ENCODE data around the gene POLA1. TPM values are rescaled to one million over a fixed set of nuclear protein-coding genes. Genes with fewer than 3 reads are reported as not detected.

The POLA1 gene
- polyA plus RNA-seq, 1 donor from 2014 or later: 5.8 TPM

- Histone ChIP-seq H3K79me2 (replicated peaks; ENCODE audit: insufficient read depth, low read length) (no peaks in the 10 kb centered on the region), H3K27ac (ENCODE audit: low read length) (peak overlapping the region; percentile 72), H3F3A (ENCODE audit: insufficient read depth, low read length, poor library complexity, severe bottlenecking) (no peaks in the 10 kb centered on the region), H3K36me3 (ENCODE audit: insufficient read depth, low read length) (no peaks in the 10 kb centered on the region), H3K4me3 (ENCODE audit: low read length) (peak overlapping the region; percentile 53), H3K9me2 (ENCODE audit: insufficient read depth, low read length) (no peaks in the 10 kb centered on the region), H3K9me3 (ENCODE audit: low read length) (no peaks in the 10 kb centered on the region), H3K27me3 (ENCODE audit: insufficient read depth, low read depth, low read length) (no peaks in the 10 kb centered on the region), H4K20me1 (ENCODE audit: insufficient read depth) (no peaks in the 10 kb centered on the region), H2AFZ (ENCODE audit: low read depth, low read length) (no peak overlapping the region), H3K4me2 (ENCODE audit: low read length) (peak overlapping the region; percentile 62), H3K9ac (ENCODE audit: low read length) (peak overlapping the region; percentile 36)
- TF ChIP-seq, protein P1, sequence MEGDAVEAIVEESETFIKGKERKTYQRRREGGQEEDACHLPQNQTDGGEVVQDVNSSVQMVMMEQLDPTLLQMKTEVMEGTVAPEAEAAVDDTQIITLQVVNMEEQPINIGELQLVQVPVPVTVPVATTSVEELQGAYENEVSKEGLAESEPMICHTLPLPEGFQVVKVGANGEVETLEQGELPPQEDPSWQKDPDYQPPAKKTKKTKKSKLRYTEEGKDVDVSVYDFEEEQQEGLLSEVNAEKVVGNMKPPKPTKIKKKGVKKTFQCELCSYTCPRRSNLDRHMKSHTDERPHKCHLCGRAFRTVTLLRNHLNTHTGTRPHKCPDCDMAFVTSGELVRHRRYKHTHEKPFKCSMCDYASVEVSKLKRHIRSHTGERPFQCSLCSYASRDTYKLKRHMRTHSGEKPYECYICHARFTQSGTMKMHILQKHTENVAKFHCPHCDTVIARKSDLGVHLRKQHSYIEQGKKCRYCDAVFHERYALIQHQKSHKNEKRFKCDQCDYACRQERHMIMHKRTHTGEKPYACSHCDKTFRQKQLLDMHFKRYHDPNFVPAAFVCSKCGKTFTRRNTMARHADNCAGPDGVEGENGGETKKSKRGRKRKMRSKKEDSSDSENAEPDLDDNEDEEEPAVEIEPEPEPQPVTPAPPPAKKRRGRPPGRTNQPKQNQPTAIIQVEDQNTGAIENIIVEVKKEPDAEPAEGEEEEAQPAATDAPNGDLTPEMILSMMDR (IDR thresholded peaks at IDR 0.05; ENCODE audit: poor library complexity, severe bottlenecking): peak; percentile 57
- TF ChIP-seq SMC3 (conservative IDR thresholded peaks at IDR 0.05; ENCODE audit: poor library complexity) (peak; percentile 64), EZH2 (IDR thresholded peaks at IDR 0.05; ENCODE audit: borderline replicate concordance, insufficient read depth, low read length, poor library complexity, severe bottlenecking) (no peak), RAD21 (conservative IDR thresholded peaks at IDR 0.05) (peak; percentile 43), EP300 (conservative IDR thresholded peaks at IDR 0.05; ENCODE audit: poor library complexity, severe bottlenecking) (no peak)
These were observed 296.8 kb downstream of the POLA1 start for GRCh38 chrX:24990535-24990934.

DNA sequence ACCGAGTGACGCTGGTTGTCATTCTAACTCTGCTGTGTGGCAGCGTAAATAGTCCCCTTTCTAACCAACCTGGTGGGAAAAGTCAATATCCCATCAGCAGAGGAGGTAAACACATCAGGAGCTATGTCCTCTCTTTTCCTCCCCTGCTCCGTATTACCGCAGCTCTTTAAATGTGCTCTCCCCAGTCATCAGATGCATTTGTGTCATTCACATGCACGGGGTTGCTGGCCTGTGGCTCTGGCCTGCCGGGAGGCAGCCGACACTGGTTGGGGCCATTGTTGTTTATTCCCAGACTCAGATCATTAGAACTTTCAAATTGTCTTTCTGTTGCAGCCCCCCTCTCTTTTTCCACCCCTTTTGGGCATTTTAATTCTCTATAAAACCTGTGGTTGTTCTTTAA, 300.2 kb downstream of the POLA1 start:
- Histone ChIP-seq H3K9me2 (ENCODE audit: insufficient read depth, low read length) (no peaks in the 10 kb centered on the region), H2AFZ (ENCODE audit: low read depth, low read length) (no peak overlapping the region), H3K27me3 (ENCODE audit: insufficient read depth, low read depth, low read length) (no peaks in the 10 kb centered on the region), H3K27ac (ENCODE audit: low read length) (no peak overlapping the region), H3K9me3 (ENCODE audit: low read length) (no peaks in the 10 kb centered on the region), H3K4me2 (ENCODE audit: low read length) (no peak overlapping the region), H3F3A (ENCODE audit: insufficient read depth, low read length, poor library complexity, severe bottlenecking) (no peaks in the 10 kb centered on the region), H4K20me1 (ENCODE audit: insufficient read depth) (no peaks in the 10 kb centered on the region), H3K9ac (ENCODE audit: low read length) (no peak overlapping the region), H3K4me3 (ENCODE audit: low read length) (no peak overlapping the region), H3K79me2 (replicated peaks; ENCODE audit: insufficient read depth, low read length) (no peaks in the 10 kb centered on the region), H3K36me3 (ENCODE audit: insufficient read depth, low read length) (no peaks in the 10 kb centered on the region)
- TF ChIP-seq RAD21 (conservative IDR thresholded peaks at IDR 0.05) (no peak), REST (IDR thresholded peaks at IDR 0.05; ENCODE audit: borderline replicate concordance) (no peak), EZH2 (IDR thresholded peaks at IDR 0.05; ENCODE audit: borderline replicate concordance, insufficient read depth, low read length, poor library complexity, severe bottlenecking) (no peak), SMC3 (conservative IDR thresholded peaks at IDR 0.05; ENCODE audit: poor library complexity) (no peak), TAF1 (IDR thresholded peaks at IDR 0.05; ENCODE audit: low read depth) (no peak), MXI1 (conservative IDR thresholded peaks at IDR 0.05; ENCODE audit: poor library complexity, severe bottlenecking) (no peak), EP300 (conservative IDR thresholded peaks at IDR 0.05; ENCODE audit: poor library complexity, severe bottlenecking) (no peak), POLR2AphosphoS5 (IDR thresholded peaks at IDR 0.05) (no peak)
- TF ChIP-seq, protein P1 (IDR thresholded peaks at IDR 0.05; ENCODE audit: poor library complexity, severe bottlenecking): no peak
